Fibroblast of gingiva (primary cell): ENCODE results near the gene CLEC16A.

ENCODE experiments used
- DNase-seq: peaks from one replicate; pipeline ENCODE4 v3.0.0-alpha.2; 2011; ENCODE audit warnings: low read depth

Gene CLEC16A

DNA sequence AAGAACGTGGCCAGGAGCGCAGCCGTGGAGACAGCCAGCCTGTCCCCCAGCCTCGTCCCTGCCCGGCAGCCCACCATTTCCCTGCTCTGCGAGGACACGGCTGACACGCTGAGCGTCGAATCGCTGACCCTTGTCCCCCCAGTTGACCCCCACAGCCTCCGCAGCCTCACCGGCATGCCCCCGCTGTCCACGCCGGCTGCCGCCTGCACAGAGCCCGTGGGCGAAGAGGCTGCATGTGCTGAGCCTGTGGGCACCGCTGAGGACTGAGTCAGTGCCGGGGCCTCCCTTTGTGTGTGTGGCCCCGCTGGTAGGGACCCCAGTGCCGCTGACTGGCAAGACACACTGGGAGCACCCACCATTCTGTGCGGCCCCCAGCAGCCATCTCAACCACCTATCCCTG lies 234.1 kb downstream of the CLEC16A start:
- no peak for DNase-seq

DNA sequence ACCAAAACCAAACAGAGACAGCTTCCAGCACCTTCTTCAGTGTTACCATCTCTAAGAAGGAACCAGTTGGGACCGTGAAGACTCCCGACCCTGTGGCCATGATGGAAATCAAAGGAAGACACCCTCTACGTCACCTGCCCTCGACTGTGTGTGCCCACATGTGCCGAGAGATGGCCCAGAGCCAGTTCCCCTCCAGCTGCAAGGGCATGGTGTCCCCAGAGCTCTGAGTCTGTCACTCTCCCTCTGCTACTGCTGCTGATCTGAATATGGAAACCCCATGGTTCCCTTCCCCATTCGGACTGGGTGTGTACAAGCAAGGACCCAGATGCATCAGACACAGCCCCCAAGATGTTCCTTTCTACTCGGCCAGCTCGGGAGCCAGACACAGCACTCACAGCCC lies 235.2 kb downstream of the CLEC16A start:
- no peak for DNase-seq

DNA sequence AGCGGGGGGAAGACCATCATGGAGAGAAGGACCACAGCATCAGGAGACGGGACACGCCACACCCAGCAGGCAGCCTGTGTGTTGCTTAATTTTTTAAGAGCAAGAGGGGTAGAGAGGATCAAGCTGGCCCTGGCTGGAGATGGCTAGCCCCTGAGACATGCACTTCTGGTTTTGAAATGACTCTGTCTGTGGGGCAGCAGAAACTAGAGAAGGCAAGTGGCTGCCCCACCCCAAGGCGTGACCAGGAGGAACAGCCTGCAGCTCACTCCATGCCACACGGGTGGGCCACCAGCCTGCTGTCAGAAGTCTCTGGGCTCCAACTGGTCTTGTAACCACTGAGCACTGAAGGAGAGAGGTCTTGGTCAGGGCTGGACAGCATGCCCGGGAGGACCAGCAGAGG lies 236.1 kb downstream of the CLEC16A start:
- DNase-seq = no peak

DNA sequence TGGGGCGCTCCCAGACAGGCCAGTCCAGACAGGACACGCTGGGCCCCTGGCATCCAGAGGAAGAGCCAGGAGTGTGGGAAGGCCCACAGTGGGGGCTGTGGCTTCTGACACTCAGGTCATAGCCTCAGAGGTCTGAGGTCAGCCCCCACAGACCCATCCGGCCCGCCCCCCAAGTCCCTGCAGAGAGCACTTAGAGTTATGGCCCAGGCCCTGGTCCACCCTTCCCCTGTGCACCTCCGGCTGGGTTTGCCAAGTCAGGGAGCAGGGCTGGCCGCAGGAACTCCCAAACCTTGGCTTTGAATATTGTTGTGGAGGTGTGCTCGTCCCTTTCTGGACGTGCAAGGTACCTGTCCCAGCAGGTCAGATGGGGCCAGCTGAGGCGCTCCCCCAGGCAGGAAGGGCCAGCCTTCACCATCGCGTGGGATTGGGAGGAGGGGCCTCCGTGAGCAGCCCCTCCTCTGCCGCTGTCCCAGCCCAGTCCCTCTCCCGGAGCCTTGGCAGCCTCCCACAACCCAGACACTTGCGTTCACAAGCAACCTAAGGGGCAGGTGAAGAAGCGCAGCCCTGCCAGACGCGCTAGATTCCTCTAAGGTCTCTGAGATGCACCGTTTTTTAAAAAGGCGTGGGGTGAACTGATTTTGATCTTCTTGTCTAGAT lies 237.0 kb downstream of the CLEC16A start:
- DNase-seq = no peak

DNA sequence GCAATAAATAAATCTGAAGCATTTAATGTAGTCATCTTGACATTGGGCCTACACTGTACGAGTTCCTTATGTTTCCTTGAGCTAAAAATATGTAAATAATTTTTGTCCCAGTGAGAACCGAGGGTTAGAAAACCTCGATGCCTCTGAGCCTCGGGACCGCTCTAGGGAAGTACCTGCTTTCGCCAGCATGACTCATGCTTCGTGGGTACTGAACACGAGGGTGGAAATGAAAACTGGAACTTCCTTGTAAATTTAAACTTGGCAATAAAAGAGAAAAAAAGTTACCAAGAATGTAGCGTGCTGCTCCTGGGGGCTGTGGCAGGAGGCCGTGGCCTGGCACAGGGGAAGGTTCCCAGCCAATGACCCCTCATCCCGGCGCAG lies 237.5 kb downstream of the CLEC16A start:
- no peak for DNase-seq

DNA sequence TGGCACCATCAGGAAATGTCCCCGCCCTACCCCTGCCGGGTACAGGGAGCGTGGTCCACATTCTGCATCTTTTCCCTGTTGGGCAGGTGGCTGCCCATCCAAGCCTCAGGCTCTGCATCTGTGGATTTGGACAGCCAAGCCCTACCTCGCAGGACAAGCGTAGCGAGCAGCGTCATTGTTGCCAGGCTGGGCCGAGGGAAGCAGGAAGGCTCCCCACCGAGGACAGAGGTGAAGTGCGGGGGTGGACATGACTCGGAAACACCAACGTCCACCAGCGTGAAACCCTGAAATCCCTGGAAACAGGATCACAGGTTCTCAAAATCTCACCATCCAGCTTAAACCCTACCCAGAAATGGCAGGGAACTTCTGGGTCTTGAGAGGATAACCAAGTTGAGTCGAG lies 238.0 kb downstream of the CLEC16A start:
- no peak for DNase-seq

DNA sequence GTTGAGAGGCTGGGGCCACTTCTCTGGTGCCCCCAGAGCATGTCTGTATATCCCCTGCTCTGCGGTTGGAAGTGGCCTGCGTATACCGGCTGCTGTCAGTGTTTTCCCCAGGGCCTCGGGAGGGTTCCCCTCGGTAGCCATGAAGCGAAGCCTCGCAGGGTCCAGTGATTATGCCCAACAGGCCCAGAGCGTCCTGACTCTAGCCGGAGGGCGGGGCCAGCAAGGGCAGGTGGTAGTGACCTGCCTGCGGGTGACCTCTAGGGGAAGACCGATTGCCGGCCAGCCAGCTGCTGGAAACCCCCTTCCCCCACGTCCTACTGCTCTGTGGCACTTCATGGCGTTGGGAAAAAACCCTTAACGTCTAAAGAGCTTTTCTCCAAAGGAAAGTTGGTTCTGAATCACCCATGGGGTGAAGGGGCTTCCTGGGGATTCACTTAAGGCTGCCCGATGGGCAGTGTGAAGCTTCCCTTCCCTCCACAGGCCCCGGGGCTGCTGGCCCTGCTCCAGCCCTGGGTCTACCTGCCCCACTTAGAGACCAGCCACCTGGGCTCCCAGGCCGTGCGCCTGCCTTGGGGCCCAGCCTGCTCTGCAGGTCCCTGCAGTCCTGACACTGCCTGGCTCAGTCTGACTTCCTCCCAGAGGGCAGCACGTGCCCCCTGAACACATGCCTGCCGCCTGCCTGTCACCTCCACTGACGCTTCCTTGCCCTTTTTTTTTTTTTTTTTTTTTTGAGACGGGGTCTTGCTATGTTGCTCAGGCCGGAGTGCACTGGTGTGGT lies 238.9 kb downstream of the CLEC16A start:
- DNase-seq = no peak

DNA sequence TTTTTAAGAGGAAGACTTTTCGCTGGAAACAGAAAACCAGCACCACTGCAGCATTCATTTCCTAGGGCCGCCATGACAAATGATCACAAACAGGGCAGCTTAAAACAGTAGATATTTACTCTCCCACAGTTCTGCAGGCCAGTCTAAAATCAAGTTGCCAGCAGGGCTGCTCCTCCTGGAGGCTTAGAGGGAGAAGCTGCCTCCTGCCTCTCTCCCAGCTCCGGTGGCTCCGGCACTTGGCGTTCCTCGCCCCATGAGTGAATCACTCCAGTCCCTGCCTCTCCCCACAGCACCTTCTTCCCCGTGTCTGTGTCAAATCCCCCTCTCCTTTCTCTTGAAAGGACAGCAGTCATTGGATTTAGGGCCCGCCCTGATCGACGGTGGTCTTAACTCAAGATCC lies 239.6 kb downstream of the CLEC16A start:
- DNase-seq = no peak

DNA sequence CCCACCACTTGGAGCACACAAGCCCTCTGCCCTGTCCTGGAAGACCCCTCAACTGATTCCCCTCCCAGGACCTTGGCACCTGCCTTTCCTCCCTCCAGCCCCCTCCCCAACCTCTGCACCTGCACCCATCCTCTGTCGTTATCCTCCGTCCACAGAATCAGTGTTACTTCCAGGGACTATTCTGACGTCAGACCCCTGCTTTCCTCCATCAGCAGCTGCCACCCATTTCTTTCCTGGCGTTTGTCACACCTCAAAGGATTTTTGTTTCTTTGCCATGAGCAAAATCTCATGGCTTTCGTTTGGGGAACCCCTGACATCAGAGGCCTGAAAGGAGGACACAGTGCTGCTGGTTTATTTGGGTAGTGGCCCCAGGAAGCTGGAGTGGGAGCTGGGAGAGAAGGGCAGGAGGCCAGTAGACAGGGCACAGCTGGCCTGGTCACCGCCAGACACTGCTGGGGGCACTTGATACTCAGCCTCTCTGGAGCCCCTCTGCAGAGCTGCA lies 243.2 kb downstream of the CLEC16A start:
- DNase-seq = no peak

DNA sequence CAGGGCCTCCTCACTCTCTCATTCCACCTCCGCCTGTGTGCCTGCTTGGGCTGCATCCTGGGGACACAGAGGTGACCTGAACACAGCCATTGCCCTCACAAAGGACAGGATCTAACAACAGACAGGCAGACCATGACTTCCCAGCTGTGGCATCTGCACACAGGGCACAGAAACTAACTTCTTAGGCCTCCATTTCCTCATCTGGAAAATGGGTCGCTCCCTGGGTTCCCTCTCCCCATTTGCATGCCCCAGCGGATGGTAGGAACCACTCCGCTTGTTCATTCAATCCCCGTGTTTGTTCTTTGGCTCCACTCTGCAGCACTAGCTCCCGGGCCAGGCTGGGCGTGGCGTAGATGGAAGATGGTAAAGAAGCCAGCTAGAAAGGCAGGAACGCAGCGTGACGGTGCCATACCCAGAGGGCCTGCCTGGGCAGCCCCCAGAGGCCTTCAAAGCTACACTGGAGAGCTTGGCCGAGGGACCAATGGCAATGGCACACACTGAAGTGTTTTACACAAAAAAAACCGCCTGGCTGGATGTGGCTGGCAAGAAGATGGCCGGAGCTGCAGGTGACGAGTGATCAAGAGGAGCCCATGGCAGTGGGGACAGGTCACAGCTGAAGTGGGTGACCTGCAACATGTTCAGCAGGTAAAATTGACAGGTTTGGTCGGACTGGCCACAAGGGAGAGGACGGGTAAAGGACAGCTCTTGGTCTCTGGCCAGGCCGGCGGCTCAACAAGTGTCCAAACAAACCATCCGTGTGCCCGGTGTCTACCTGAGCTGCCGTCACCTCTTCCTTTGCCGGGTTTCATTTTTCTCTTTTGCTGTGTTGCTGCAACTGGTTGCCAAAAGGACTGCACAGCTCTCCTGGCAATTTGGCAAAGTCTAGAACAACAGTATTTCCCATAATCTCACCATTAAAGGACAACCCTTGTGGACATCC lies 244.7 kb downstream of the CLEC16A start:
- DNase-seq = no peak

DNA sequence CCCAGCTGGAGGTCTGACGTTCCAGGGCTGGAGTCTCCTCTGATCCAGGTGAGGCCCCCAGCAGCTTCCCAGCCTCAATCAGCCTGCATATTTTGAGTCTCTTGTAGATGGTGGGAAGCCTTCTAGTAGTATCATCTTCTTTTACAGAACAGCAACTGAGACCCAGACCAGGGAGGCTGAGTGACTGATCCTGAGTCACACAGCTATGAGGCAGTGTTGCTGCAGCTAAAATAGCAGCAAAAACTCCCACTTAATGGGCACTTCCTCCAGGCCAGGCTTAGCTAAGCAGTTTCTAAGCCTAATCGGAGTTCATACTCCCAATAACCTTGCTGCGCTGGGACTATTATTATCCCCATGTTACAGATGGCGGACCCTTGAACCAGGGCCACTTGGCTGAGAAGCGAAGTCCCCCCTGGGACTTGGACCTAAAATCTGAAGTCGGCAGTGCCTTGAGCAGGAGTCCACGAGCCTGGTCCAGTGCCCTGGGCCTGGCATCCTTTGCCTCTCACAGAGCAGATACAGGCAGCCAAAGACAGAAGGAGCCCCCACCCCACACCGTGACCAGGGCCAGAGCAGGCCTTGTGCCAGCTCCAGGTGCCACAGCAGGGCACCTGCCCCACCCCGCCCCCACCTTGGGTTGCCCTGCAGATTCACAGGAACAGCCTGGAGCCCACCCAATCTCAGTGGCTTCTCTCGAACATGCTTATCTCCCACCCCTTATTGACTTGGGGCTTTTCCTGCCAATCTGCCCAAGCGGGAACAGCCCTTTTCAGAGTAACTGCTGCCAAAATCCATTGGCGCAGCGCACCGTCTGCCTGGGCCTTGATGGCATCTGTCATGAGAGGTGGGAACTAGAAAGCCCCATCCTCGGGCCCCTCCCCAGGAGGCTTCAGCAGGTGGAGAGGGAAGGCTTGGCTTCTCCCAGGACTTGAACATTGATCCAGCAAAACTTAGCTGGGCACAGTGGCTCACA lies 246.5 kb downstream of the CLEC16A start:
- DNase-seq = no peak

DNA sequence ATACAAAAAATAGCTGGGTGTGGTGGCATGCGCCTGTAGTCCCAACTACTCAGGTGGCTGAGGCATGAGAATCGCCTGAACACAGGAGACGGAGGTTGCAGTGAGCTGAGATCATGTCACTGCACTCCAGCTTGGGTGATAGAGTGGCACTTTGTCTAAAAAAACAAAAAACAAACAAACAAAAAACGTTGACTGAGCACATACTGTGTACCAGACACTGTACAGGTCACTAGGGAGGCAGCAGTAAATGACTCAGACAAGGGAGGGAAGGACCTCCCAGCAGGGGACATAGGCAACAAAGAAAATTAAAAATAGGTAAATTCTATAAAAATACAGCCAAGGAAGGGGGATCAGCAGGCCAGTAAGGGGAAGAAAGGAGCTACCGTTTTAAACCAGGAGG lies 247.3 kb downstream of the CLEC16A start:
- no peak for DNase-seq

DNA sequence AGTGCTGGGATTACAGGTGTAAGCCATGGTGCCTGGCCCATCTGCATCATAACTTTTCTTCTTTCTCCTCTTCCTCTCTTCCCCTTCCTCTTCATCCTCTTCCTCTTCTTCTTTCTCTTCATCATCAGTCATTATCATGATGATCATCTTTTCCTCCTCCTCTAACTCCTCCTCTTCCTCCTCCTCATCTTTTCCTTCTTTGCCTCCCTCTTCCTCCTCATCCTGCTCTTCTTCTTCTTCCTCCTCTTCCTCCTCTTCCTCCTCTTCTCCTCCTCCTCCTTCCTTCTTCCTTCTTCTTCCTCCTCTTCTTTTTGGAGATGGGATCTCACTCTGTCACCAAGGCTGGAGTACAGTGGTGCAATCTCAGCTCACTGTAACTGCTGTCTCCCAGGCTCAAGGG lies 249.1 kb downstream of the CLEC16A start:
- no peak for DNase-seq

DNA sequence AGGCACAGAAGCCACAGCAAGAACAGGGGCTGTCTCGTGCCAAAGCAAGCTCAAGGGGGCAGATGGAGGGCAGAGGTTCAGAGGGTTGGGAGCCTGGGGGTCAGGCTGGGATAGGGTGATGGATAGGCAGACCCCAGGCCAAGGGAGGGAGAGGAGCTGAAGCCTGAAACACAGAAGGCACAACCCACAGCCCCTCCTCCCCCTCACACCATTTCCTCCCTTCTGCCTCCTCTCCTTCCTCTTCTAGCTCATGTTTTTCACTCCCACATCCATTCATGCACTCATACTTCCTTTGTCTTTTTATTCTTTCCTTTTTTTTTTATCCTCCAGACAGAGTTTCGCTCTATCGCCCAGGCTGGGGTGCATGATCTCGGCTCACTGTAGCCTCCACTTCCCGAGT lies 250.5 kb downstream of the CLEC16A start:
- no peak for DNase-seq

DNA sequence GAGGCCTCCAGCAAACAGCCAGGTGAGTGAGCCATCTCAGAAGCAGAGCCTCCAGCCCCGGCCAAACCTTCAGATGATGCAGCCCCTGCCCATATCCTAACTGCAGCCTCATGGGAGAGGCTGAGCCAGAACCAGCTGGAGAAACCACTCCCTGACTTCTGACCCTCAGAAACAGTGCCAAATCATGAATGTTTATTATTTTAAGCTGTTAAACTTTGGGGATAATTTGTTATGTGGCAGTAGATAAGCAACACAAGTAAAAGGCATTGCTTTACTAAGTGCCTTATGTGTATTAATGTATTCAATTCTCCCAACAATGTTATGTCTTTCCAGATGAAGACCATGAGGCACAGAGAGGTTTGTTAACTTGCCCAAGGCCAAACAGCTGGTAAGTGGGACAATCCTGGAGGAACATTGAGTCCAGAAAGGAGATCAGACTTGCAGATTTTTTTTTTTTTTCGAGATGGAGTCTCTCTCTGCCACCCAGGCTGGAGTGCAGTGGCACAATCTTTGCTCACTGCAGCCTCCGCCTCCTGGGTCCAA lies 252.0 kb downstream of the CLEC16A start:
- DNase-seq = no peak

DNA sequence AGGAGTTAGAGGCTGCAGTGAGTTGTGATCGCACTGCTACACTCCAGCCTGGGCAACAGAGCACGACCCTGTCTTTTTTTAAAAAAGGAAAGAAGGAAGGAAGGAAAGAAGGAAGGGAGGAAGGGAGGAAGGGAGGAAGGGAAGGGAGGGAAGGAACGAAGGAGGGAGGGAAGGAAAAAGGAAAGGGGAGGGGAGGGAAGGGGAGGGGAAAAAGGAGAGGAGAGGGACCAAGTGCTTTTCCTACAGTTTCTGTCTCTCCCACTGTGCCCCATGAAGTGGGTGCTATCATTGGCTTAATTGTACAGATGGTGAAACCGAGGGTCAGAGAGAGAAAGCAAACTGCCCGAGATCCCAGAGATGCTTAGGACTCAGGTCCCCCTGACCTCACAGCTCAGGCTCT lies 254.0 kb downstream of the CLEC16A start:
- no peak for DNase-seq

DNA sequence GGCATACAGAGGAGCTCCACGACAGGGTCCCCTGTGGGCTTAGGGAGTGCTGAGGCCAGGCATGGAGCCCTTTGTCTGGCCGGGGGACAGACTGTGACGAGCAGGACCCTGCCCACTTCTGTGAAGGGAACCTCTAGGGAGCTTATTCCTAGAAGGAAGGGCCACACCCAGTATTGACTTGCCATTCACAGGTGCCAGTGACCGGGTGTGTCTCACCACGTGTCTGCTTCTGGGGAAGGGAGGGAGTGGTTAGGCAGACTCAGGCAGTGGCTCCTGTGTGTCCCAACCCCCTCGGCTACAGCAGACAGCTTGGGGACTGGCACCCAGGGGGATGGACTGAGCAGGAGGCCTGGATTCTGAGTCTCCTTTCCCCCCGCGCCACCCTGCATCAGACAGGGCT lies 254.5 kb downstream of the CLEC16A start:
- no peak for DNase-seq

DNA sequence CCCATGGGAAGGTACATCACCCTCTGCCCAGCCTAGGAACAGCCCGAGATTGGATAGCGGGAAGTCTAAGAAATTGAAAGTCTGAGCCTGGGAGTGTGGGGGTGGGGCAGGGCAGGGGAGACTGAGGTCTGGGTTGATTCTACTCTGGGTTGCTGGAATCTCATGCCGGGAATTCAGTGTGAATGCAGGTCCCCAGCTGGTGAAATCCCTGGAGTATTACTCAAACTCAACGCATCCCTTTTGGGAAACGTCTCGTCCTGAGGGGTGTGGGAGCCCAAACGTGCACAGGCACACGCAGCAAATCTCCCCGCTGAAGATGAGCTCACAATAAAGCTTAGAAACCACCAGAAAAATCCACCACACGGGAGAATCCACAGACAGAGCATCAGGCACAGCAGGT lies 256.2 kb downstream of the CLEC16A start:
- DNase-seq = no peak

DNA sequence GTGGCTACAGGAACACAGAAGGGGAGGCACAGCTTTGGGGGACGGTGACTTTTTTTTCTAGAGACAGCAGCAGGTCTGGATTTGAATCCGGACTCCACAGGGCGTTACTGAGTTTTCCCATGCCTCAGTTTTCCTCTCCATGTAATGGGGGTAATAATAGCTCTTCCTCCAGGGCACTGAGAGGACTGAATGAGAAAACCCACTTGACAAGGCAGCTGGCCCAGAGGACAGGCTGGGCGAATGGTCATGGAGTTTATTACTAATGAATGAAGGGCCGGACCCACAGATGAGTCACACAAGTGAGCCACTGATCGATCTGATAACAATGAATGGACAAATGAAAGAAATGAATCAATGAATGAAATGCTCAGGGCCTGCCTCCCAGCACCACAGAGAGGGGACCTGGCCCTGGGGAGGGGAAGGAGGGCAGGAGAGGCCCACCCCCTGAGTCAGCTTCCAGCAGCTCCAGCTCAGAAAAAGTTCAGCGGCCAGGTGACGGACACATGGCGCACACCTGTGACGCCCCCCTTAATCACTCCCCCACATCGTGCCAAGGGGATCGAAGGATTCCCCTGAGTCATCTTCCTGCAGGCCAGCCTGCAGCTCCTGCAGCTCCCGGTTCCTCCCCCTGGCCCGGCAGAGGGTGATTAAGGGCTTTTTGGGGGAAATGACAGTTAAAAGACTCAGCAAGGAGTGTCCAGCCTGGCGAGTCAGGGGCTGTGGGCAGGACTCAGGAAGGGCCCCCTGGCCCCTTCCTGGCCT lies 257.3 kb downstream of the CLEC16A start:
- no peak for DNase-seq
